H1 (cell line): ENCODE results near the gene CHN2. TPM values are rescaled to one million over a fixed set of nuclear protein-coding genes. Genes with fewer than 3 reads are reported as not detected.

ENCODE experiments used
- CHD7 ChIP-seq: fragments of 300-600 bp; sonication (generic); IDR thresholded peaks from 2 replicates; pipeline ENCODE4 v1.7.1; 2012; ENCODE audit warnings: low read length, moderate library complexity, mild to moderate bottlenecking, inconsistent platforms; ENCODE audit not compliant: insufficient replicate concordance
- polyA plus RNA-seq, 7 experiments: library from polyadenylated mRNA; depleted of rRNA in 3 of 7; stranded (reverse) in 5 of 7; unstranded in 2 of 7; fragments of >200 nt in 5 of 7; fragments of 200-250 nt in 2 of 7; gene quantifications; 1 replicate in 5 of 7; 2 replicates in 1 of 7; 4 replicates in 1 of 7; pipeline versions ENCODE4 v1.2.1 to v1.2.3, GENCODE V29; 2011 to 2013; ENCODE audit warnings: missing spikeins in 2 of 7, mixed read lengths in 2 of 7
- total RNA-seq: library from RNA; stranded (reverse); fragmentation: NEBNext Ultra II Directional; extraction: Animal tissue kit (Norgen Biotek cat#: 25700); gene quantifications from 2 replicates; pipeline ENCODE4 v1.2.1, GENCODE V29; 2021

CHN2 gene
- total and polyA plus RNA-seq, 2 of the 8 experiments (the other 6 are each of a cell fraction or from before 2014, with no cell fraction given), result 2.9 to 4.8 TPM

GRCh38 chr7:29277436-29278215 lies 83.1 kb downstream of the CHN2 start (continued):
- TF ChIP-seq CHD7, result no peak
- TF ChIP-seq, all 59 proteins: peak for 0
